H9 (cell line): ENCODE data around the gene HTR3A. TPM values are rescaled to one million over a fixed set of nuclear protein-coding genes. Genes with fewer than 3 reads are reported as not detected.

ENCODE experiments used
- DNase-seq: peaks from one replicate; pipeline ENCODE4 v3.0.0-alpha.2; 2017
- H2AFZ ChIP-seq: one replicate; pipeline ENCODE4 v1.6.1; 2013; ENCODE audit warnings: mild to moderate bottlenecking, low read length, control low read depth, moderate library complexity
- H2AK5ac ChIP-seq: 2 replicates; pipeline ENCODE4 v1.6.1; 2013; ENCODE audit warnings: low read length, control low read depth, mixed read lengths; ENCODE audit not compliant: insufficient read length
- H2BK120ac ChIP-seq: one replicate; pipeline ENCODE4 v1.6.1; 2013; ENCODE audit warnings: low read depth, mild to moderate bottlenecking, low read length, control low read depth, inconsistent platforms; ENCODE audit not compliant: poor library complexity, severe bottlenecking
- H2BK12ac ChIP-seq: 2 replicates; pipeline ENCODE4 v1.6.1; 2013; ENCODE audit warnings: low read length, control low read depth, mixed read lengths, low read depth; ENCODE audit not compliant: insufficient read length
- H2BK15ac ChIP-seq: 2 replicates; pipeline ENCODE4 v1.6.1; 2013; ENCODE audit warnings: low read depth, low read length, control low read depth
- H2BK20ac ChIP-seq: one replicate; pipeline ENCODE4 v1.6.1; 2013; ENCODE audit warnings: low read depth, mild to moderate bottlenecking, low read length, control low read depth, inconsistent platforms; ENCODE audit not compliant: poor library complexity, severe bottlenecking
- H2BK5ac ChIP-seq: 2 replicates; pipeline ENCODE4 v1.6.1; 2013; ENCODE audit warnings: low read length, control low read depth, mixed read lengths; ENCODE audit not compliant: insufficient read length
- H3K14ac ChIP-seq: 2 replicates; pipeline ENCODE4 v1.6.1; 2013; ENCODE audit warnings: low read length, control low read depth; ENCODE audit not compliant: insufficient read depth
- H3K18ac ChIP-seq: 2 replicates; pipeline ENCODE4 v1.6.1; 2013; ENCODE audit warnings: low read depth, mild to moderate bottlenecking, mixed read lengths, low read length, control low read depth; ENCODE audit not compliant: insufficient read length
- H3K23ac ChIP-seq: 2 replicates; pipeline ENCODE4 v1.6.1; 2013; ENCODE audit warnings: low read length, control low read depth, mixed read lengths, low read depth; ENCODE audit not compliant: insufficient read length
- H3K23me2 ChIP-seq: 2 replicates; pipeline ENCODE4 v1.6.1; 2013; ENCODE audit warnings: low read depth, mild to moderate bottlenecking, mixed read lengths, low read length, control low read depth; ENCODE audit not compliant: insufficient read length, poor library complexity, severe bottlenecking
- H3K27ac ChIP-seq: 2 replicates; pipeline ENCODE4 v1.5.1; 2013; ENCODE audit warnings: low read length, control low read depth, mixed read lengths, low read depth; ENCODE audit not compliant: insufficient read length
- H3K27me3 ChIP-seq: 2 replicates; pipeline ENCODE4 v1.6.1; 2013; ENCODE audit warnings: low read length, control low read depth, inconsistent platforms; ENCODE audit not compliant: insufficient read depth
- H3K4ac ChIP-seq: 2 replicates; pipeline ENCODE4 v1.6.1; 2013; ENCODE audit warnings: low read depth, mild to moderate bottlenecking, control low read depth, inconsistent platforms, low read length, moderate library complexity
- H3K4me1 ChIP-seq: 2 replicates; pipeline ENCODE4 v1.6.1; 2013; ENCODE audit warnings: low read length, control low read depth, inconsistent platforms; ENCODE audit not compliant: insufficient read depth
- H3K4me2 ChIP-seq: 2 replicates; pipeline ENCODE4 v1.6.1; 2013; ENCODE audit warnings: low read length, control low read depth, mixed read lengths; ENCODE audit not compliant: insufficient read length, insufficient read depth
- H3K56ac ChIP-seq: 2 replicates; pipeline ENCODE4 v1.6.1; 2013; ENCODE audit warnings: low read depth, mild to moderate bottlenecking, mixed read lengths, low read length, control low read depth; ENCODE audit not compliant: insufficient read length
- H3K79me1 ChIP-seq: 2 replicates; pipeline ENCODE4 v1.6.1; 2013; ENCODE audit warnings: low read depth, mild to moderate bottlenecking, moderate library complexity, low read length, control low read depth, inconsistent platforms; ENCODE audit not compliant: insufficient read depth, poor library complexity, severe bottlenecking
- H3K79me2 ChIP-seq: 2 replicates; pipeline ENCODE4 v1.6.1; 2013; ENCODE audit warnings: low read length, control low read depth, inconsistent platforms; ENCODE audit not compliant: insufficient read depth
- H3K9ac ChIP-seq: 2 replicates; pipeline ENCODE4 v1.6.1; 2013; ENCODE audit warnings: low read length, control low read depth, mixed read lengths; ENCODE audit not compliant: insufficient read length; ENCODE audit errors: extremely low read depth
- H3K9me3 ChIP-seq: one replicate; pipeline ENCODE4 v1.6.1; 2013; ENCODE audit warnings: low read depth, low read length, inconsistent platforms; ENCODE audit not compliant: control insufficient read depth
- H3T11ph ChIP-seq: one replicate; pipeline ENCODE4 v1.6.1; 2013; ENCODE audit warnings: mild to moderate bottlenecking, low read length, control low read depth, inconsistent platforms
- H4K20me1 ChIP-seq: one replicate; pipeline ENCODE4 v1.6.1; 2013; ENCODE audit not compliant: control insufficient read depth, insufficient read length, insufficient read depth
- H4K5ac ChIP-seq: 2 replicates; pipeline ENCODE4 v1.6.1; 2013; ENCODE audit warnings: low read depth, mild to moderate bottlenecking, mixed read lengths, low read length, control low read depth; ENCODE audit not compliant: insufficient read length
- H4K8ac ChIP-seq: replicated peaks from 2 replicates; pipeline ENCODE4 v1.6.1; 2013; ENCODE audit warnings: low read length, control low read depth, mixed read lengths, low read depth; ENCODE audit not compliant: insufficient read length
- H4K91ac ChIP-seq: 2 replicates; pipeline ENCODE4 v1.6.1; 2013; ENCODE audit warnings: low read depth, mild to moderate bottlenecking, moderate library complexity, mixed read lengths, low read length, control low read depth; ENCODE audit not compliant: insufficient read length
- H3K27ac Mint-ChIP-seq, 3 experiments: 2 replicates in 2 of 3; 3 replicates in 1 of 3; pipeline ENCODE4 v1.8.0; 2020 to 2021; ENCODE audit warnings: mixed read lengths in 3 of 3, mild to moderate bottlenecking in 1 of 3, moderate library complexity in 1 of 3
- H3K27me3 Mint-ChIP-seq: 2 replicates; pipeline ENCODE4 v1.8.0; 2021; ENCODE audit warnings: low read depth, mild to moderate bottlenecking, moderate library complexity, mixed read lengths
- H3K36me3 Mint-ChIP-seq, 3 experiments: 2 replicates in 2 of 3; 3 replicates in 1 of 3; pipeline ENCODE4 v1.8.0; 2020 to 2021; ENCODE audit warnings: low read depth in 3 of 3, mixed read lengths in 3 of 3; ENCODE audit not compliant: insufficient read depth in 1 of 3
- H3K4me1 Mint-ChIP-seq, 2 experiments: 2 replicates each; pipeline ENCODE4 v1.8.0; 2020; ENCODE audit warnings: mixed read lengths in 2 of 2
- H3K4me3 Mint-ChIP-seq, 2 experiments: 2 replicates in 1 of 2; 3 replicates in 1 of 2; pipeline ENCODE4 v1.8.0; 2020 to 2021; ENCODE audit warnings: mild to moderate bottlenecking in 2 of 2, mixed read lengths in 2 of 2, moderate library complexity in 1 of 2
- H3K9me3 Mint-ChIP-seq, 2 experiments: 2 replicates in 1 of 2; 3 replicates in 1 of 2; pipeline ENCODE4 v1.8.0; 2020; ENCODE audit warnings: mild to moderate bottlenecking in 2 of 2, mixed read lengths in 2 of 2, moderate library complexity in 1 of 2
- CTCF ChIP-seq: fragments of 200-600 bp; sonication (generic); conservative IDR thresholded peaks from 3 replicates; pipeline ENCODE4 v1.8.0; 2021; ENCODE audit warnings: antibody characterized with exemption, mild to moderate bottlenecking
- WGBS: extraction: QIAGEN DNeasy Blood & Tissue Kit; methylation state at CpG from one replicate; pipeline ENCODE4 v1.1.7; 2013; ENCODE audit warnings: missing lambda C conversion rate, low lambda C conversion rate, mixed read lengths; ENCODE audit not compliant: insufficient read length; ENCODE audit errors: extremely low coverage; 5-methylcytosine and 5-hydroxymethylcytosine counted together
- total RNA-seq: library from RNA; stranded (reverse); gene quantifications from 2 replicates; pipeline ENCODE4 v1.2.1, GENCODE V29; 2021

HTR3A gene
- total RNA-seq, 1 experiment from 2014 or later, result 4.1 TPM

DNA sequence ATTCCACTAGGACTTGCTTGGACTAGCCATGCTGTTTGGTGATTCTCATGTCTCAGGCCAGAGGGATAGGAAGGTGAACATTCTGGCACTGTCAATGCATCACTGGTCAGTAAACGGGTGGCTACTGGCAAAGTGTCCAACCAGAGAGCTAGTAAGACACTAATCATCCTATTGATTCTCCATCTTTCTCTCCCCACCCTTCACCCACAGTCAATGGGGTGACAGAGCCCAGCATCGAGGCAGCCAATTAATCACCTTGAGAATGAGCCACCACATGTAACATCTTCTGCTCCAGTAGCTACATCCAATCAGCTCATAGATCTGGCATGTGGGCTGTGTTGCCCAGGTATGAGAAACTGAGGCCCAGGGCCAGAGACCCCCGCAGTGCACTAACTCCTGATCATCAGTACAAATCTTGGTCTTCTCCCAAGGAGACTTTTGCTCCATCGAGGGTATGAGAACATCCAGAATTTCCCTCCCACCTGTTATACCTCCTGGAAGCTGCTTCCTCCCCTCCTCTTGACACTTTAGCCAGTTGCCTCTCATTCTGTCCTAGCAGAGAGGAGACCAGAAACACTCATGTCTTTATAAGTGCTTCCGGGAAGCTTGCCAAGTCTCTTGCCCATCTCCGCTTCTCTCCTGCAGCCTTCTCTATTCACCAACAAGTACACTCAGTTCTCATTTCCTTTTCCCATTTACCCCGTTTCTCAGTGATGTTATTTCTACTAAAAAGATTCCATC, 17.0 kb downstream of the HTR3A start:
- Histone ChIP-seq H3K23me2 (no peaks in the 10 kb centered on the region), H3K4me2 (no peak overlapping the region), H4K20me1 (no peaks in the 10 kb centered on the region), H3K56ac (no peak overlapping the region), H3K4me1 (no peaks in the 10 kb centered on the region), H2AFZ (no peak overlapping the region), H4K91ac (no peak overlapping the region), H4K8ac (no peak overlapping the region), H3K9ac (no peak overlapping the region), H2BK15ac (no peak overlapping the region), H2BK20ac (no peak overlapping the region), H2BK12ac (no peak overlapping the region), H3K27ac (no peak overlapping the region), H4K5ac (no peak overlapping the region), H3K23ac (no peak overlapping the region), H2BK120ac (no peak overlapping the region), H3T11ph (no peak overlapping the region), H2AK5ac (no peak overlapping the region), H2BK5ac (no peak overlapping the region), H3K18ac (no peak overlapping the region), H3K79me1 (no peaks in the 10 kb centered on the region), H3K9me3 (no peaks in the 10 kb centered on the region), H3K4ac (no peak overlapping the region), H3K79me2 (no peaks in the 10 kb centered on the region), H3K27me3 (no peaks in the 10 kb centered on the region), H3K14ac (no peak overlapping the region)
- no peak for DNase-seq
- Mint-ChIP-seq H3K27ac (no peak overlapping the region), H3K4me1 (peaks cover 25 to 37% of the 10 kb centered on the region in 2 experiments), H3K27me3 (peaks cover 10% of the 10 kb centered on the region), H3K9me3 (no peaks in the 10 kb centered on the region; a peak in 1 of 5 replicates), H3K4me3 (no peak overlapping the region), H3K36me3 (no peaks in the 10 kb centered on the region)
- no CpG with 5 or more reads among the region's 7 CpGs for WGBS
- TF ChIP-seq CTCF, result no peak
